MCF 10A (cell line): ENCODE data around the gene MT1A. TPM values are rescaled to one million over a fixed set of nuclear protein-coding genes. Genes with fewer than 3 reads are reported as not detected.

ENCODE experiments used
- BruUV-seq: library from RNA; stranded (reverse); fragments of 400-500 nt; replicated peaks from 2 replicates; lab custom pipeline; 2021; lab: Mats Ljungman, UMichigan
- CTCF ChIA-PET: fragments of 300-600 bp; sonication (Branson Sonifier 250); formaldehyde crosslinking; extraction: SDS; loops from one replicate; lab custom pipeline; 2021; ENCODE audit warnings: antibody characterized with exemption, inconsistent platforms; lab: Yijun Ruan, JAX
- POLR2A ChIA-PET: fragments of 300-600, 350-650 bp; sonication (Branson Sonifier 250); formaldehyde crosslinking; extraction: SDS; loops from one replicate; lab custom pipeline; 2020; ENCODE audit warnings: antibody characterized with exemption, inconsistent platforms; lab: Yijun Ruan, JAX
- DNase-seq: peaks from one replicate; pipeline ENCODE4 v3.0.0-alpha.2; 2018; ENCODE audit not compliant: unreplicated experiment
- H3K27ac Mint-ChIP-seq: one replicate; pipeline ENCODE4 v1.8.0; 2022; ENCODE audit warnings: mild to moderate bottlenecking, low read depth, mixed read lengths; ENCODE audit not compliant: unreplicated experiment
- H3K27me3 Mint-ChIP-seq: one replicate; pipeline ENCODE4 v1.8.0; 2022; ENCODE audit warnings: mixed read lengths; ENCODE audit not compliant: insufficient read depth, unreplicated experiment
- H3K36me3 Mint-ChIP-seq: one replicate; pipeline ENCODE4 v1.8.0; 2022; ENCODE audit warnings: mild to moderate bottlenecking, moderate library complexity, mixed read lengths; ENCODE audit not compliant: insufficient read depth, unreplicated experiment
- H3K4me1 Mint-ChIP-seq: one replicate; pipeline ENCODE4 v1.8.0; 2022; ENCODE audit warnings: mixed read lengths; ENCODE audit not compliant: insufficient read depth, unreplicated experiment
- H3K4me3 Mint-ChIP-seq: one replicate; pipeline ENCODE4 v1.8.0; 2022; ENCODE audit warnings: mild to moderate bottlenecking, moderate library complexity, mixed read lengths; ENCODE audit not compliant: unreplicated experiment
- H3K9me3 Mint-ChIP-seq: one replicate; pipeline ENCODE4 v1.8.0; 2022; ENCODE audit warnings: mixed read lengths; ENCODE audit not compliant: unreplicated experiment
- CTCF ChIP-seq: fragments of 200-600 bp; IDR thresholded peaks from one replicate; pipeline ENCODE4 v1.8.0; 2022; ENCODE audit warnings: antibody characterized with exemption, mild to moderate bottlenecking; ENCODE audit not compliant: unreplicated experiment
- intact Hi-C: fragments of 100-400 bp; cut with micrococcal nuclease; formaldehyde crosslinking; loops from 2 replicates; pipeline ENCODE4 v1.14.1; 2022
- total RNA-seq: library from RNA; stranded (reverse); gene quantifications from 2 replicates; pipeline ENCODE4 v1.2.3, GENCODE V29; 2022

MT1A gene
- total RNA-seq, 1 experiment from 2014 or later = not detected

- Mint-ChIP-seq H3K27ac (no peak overlapping the region), H3K9me3 (no peaks in the 10 kb centered on the region), H3K27me3 (no peaks in the 10 kb centered on the region), H3K4me3 (no peak overlapping the region), H3K36me3 (peaks cover 14% of the 10 kb centered on the region), H3K4me1 (peaks cover 23% of the 10 kb centered on the region)
- BruUV-seq = no TSS peak
- TF ChIP-seq CTCF = no peak
- ChIA-PET CTCF (interaction anchor here (0.9 to 3.0 kb wide), 3 partner anchors 13 to 113 kb away, joined by 4 to 8 read pairs (median 7); no protein-coding TSS in a partner anchor), POLR2A (interaction anchor here (0.6 to 14.3 kb wide), 5 partner anchors 11 to 88 kb away, joined by 3 to 444 read pairs (median 7); partner anchors contain the start of genes MT1E and MT2A)
- DNase-seq = no peak
- intact Hi-C loops = no loop called here
Observed at GRCh38 chr16:56689171-56689570, 50.7 kb downstream of the MT1A start.

Other genes with a start within 250 kb of the MT1A start
- gene AMFR, start 213.1 kb upstream of the MT1A start, total RNA-seq = 97.2 and 109 TPM in 2 replicates
- 81.7 and 83.4 TPM in 2 replicates for gene NUDT21, start 187.3 kb upstream of the MT1A start, total RNA-seq
- gene OGFOD1, start 187.1 kb upstream of the MT1A start, total RNA-seq = 68.5 and 72.5 TPM in 2 replicates
- gene BBS2, start 118.6 kb upstream of the MT1A start, total RNA-seq = 23.9 and 25.8 TPM in 2 replicates
- gene MT4, start 73.6 kb upstream of the MT1A start, total RNA-seq = not detected in 2 replicates
- gene MT3, start 49.1 kb upstream of the MT1A start, total RNA-seq = not detected in 2 replicates
- 2,490 and 3,582 TPM in 2 replicates for gene MT2A, start 30.1 kb upstream of the MT1A start, total RNA-seq
- gene MT1E, start 12.9 kb upstream of the MT1A start, total RNA-seq = 518 and 934 TPM in 2 replicates
- not detected in 2 replicates for gene MT1M, start 6.0 kb upstream of the MT1A start, total RNA-seq
- gene MT1B, start 13.2 kb downstream of the MT1A start, total RNA-seq = not detected in 2 replicates
- gene MT1F, start 19.3 kb downstream of the MT1A start, total RNA-seq = 1.7 and 2.4 TPM in 2 replicates
- not detected in 2 replicates for gene MT1G, start 29.4 kb downstream of the MT1A start, total RNA-seq
- not detected in 2 replicates for gene MT1H, start 31.1 kb downstream of the MT1A start, total RNA-seq
- gene MT1X, start 43.8 kb downstream of the MT1A start, total RNA-seq = 79.3 and 108 TPM in 2 replicates
- gene NUP93, start 91.5 kb downstream of the MT1A start, total RNA-seq = 53.9 and 60.2 TPM in 2 replicates
- gene SLC12A3, start 226.5 kb downstream of the MT1A start, total RNA-seq = not detected in 2 replicates